ENCODE measurements around the gene ITSN1.

- TF ChIP-seq CTCF (IDR thresholded peaks at IDR 0.05) (no peak), POLR2AphosphoS5 (IDR thresholded peaks at IDR 0.05) (no peak), POLR2A (IDR thresholded peaks at IDR 0.05) (no peak)
These were observed 21.8 kb downstream of the ITSN1 start for GRCh38 chr21:33664135-33664534.
